ENCODE results near the gene TMEM176B. TPM values are rescaled to one million over a fixed set of nuclear protein-coding genes. Genes with fewer than 3 reads are reported as not detected.

The TMEM176B gene
- total RNA-seq, 2 experiments from 2014 or later, result 0.09 TPM; not detected in 1

DNA sequence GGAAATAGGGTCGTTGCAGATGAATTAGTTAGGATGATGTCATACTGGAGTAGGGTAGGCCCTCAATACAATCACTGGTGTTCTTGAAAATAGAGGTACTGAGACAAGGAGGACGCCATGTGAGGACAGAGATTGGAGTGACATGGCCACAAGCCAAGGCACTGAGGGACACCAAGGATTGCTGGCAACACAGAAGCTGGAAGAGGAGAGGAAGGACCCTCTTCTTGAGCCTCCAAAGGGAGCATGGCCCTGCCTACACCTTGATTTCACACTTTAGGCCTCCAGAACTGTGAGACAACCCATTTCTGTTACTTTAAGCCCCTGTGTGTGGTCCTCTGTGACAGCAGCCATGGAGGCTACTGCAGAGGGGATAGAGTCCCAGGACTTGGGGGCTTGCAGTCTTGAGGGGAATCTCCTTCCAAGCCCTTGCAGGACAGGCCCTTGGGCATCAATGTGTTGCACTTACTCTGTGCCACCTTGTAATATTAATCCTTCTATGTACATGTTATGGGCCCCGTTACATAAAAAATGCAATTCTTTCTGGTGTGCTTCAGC, 48.5 kb upstream of the TMEM176B start:
- intact Hi-C loops (cut with micrococcal nuclease; ENCODE audit: unreplicated experiment), result no loop called here
- no peaks in the 10 kb centered on the region for H3K79me2 ChIP-seq (ENCODE audit: insufficient read depth, low read depth, low read length)
- TF ChIP-seq, protein P1, sequence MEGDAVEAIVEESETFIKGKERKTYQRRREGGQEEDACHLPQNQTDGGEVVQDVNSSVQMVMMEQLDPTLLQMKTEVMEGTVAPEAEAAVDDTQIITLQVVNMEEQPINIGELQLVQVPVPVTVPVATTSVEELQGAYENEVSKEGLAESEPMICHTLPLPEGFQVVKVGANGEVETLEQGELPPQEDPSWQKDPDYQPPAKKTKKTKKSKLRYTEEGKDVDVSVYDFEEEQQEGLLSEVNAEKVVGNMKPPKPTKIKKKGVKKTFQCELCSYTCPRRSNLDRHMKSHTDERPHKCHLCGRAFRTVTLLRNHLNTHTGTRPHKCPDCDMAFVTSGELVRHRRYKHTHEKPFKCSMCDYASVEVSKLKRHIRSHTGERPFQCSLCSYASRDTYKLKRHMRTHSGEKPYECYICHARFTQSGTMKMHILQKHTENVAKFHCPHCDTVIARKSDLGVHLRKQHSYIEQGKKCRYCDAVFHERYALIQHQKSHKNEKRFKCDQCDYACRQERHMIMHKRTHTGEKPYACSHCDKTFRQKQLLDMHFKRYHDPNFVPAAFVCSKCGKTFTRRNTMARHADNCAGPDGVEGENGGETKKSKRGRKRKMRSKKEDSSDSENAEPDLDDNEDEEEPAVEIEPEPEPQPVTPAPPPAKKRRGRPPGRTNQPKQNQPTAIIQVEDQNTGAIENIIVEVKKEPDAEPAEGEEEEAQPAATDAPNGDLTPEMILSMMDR (conservative IDR thresholded peaks at IDR 0.05; ENCODE audit: low read length), result no peak
- TF ChIP-seq EZH2phosphoT487 (IDR thresholded peaks at IDR 0.05; ENCODE audit: borderline replicate concordance, low read depth, low read length), result no peak
- CTCF ChIA-PET (ENCODE audit: unreplicated experiment), result no interaction called here
- H3K36me3 ChIP-seq (ENCODE audit: insufficient read depth, low read length), result no peaks in the 10 kb centered on the region
- no TSS peak for BruUV-seq (replicated peaks)
- no peak overlapping the region for H3K27ac ChIP-seq (ENCODE audit: low read depth, low read length, poor library complexity, severe bottlenecking)
- H3K4me2 ChIP-seq (ENCODE audit: low read length), result no peak overlapping the region
- no peak overlapping the region for H3K4me3 ChIP-seq (ENCODE audit: low read depth, low read length, poor library complexity, severe bottlenecking)
- DNase-seq (ENCODE audit: low spot score), result no peak
- H3K9me3 ChIP-seq (ENCODE audit: low read length), result no peaks in the 10 kb centered on the region
- no peak overlapping the region for H2AFZ ChIP-seq (ENCODE audit: low read length)
- no peaks in the 10 kb centered on the region for H3K9me2 ChIP-seq (ENCODE audit: insufficient read depth, low read length)
- H3K4me1 ChIP-seq (ENCODE audit: insufficient read depth, low read length, poor library complexity, severe bottlenecking), result no peaks in the 10 kb centered on the region
- POLR2A ChIA-PET, result no interaction called here
- H4K20me1 ChIP-seq (ENCODE audit: insufficient read depth, low read length), result no peaks in the 10 kb centered on the region

DNA sequence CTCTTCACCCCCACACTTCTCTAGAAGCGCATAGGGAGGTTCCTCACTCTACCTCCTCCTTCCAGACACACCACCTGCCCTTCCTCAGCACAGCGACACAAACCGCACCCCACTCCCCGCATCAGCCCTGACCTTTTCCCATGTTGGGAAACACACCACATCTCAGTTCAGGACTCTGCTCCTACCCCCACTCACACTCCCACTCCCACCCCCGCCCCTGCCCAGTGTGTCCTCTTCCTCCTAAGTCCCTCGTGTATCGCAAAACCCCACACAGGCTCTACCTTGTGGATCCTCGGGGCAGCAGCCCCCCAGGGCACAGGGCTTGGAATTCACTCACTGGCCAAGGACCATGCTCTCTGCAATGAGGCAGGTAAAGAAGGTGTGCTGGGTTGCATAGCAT, 47.9 kb upstream of the TMEM176B start:
- no peak for TF ChIP-seq EZH2phosphoT487 (IDR thresholded peaks at IDR 0.05; ENCODE audit: borderline replicate concordance, low read depth, low read length)
- TF ChIP-seq, protein P1 (conservative IDR thresholded peaks at IDR 0.05; ENCODE audit: low read length), result no peak
- no peaks in the 10 kb centered on the region for H4K20me1 ChIP-seq (ENCODE audit: insufficient read depth, low read length)
- POLR2A ChIA-PET, result no interaction called here
- no peak overlapping the region for H3K27ac ChIP-seq (ENCODE audit: low read depth, low read length, poor library complexity, severe bottlenecking)
- H3K36me3 ChIP-seq (ENCODE audit: insufficient read depth, low read length), result no peaks in the 10 kb centered on the region
- H3K4me2 ChIP-seq (ENCODE audit: low read length), result no peak overlapping the region
- H2AFZ ChIP-seq (ENCODE audit: low read length), result no peak overlapping the region
- H3K79me2 ChIP-seq (ENCODE audit: insufficient read depth, low read depth, low read length), result no peaks in the 10 kb centered on the region
- no peaks in the 10 kb centered on the region for H3K9me2 ChIP-seq (ENCODE audit: insufficient read depth, low read length)
- DNase-seq (ENCODE audit: low spot score), result no peak
- no peaks in the 10 kb centered on the region for H3K4me1 ChIP-seq (ENCODE audit: insufficient read depth, low read length, poor library complexity, severe bottlenecking)
- H3K4me3 ChIP-seq (ENCODE audit: low read depth, low read length, poor library complexity, severe bottlenecking), result no peak overlapping the region
- no TSS peak for BruUV-seq (replicated peaks)
- CTCF ChIA-PET (ENCODE audit: unreplicated experiment), result no interaction called here
- no peaks in the 10 kb centered on the region for H3K9me3 ChIP-seq (ENCODE audit: low read length)
- intact Hi-C loops (cut with micrococcal nuclease; ENCODE audit: unreplicated experiment), result no loop called here

DNA sequence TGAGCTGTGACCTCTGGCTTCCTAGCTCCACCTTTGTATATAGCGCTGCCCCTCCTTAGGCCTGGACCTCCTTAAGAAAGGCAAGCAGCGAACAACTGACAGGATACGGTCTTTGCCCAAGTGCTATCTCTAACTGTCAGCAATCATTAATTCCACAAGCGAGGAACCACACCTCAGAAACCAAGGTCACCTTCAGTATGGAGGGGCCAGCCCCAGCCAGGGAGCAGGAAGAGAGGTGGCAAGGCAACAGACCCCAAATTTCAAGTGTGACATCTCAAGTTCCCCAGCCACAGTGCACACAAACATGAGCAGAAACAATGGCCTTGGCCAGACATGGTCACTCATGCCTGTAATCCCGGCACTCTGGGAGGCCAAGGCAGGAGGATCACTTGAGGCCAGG, 47.4 kb upstream of the TMEM176B start:
- BruUV-seq (replicated peaks), result no TSS peak
- POLR2A ChIA-PET, result no interaction called here

More for the DNA sequence above, 47.4 kb upstream of the TMEM176B start:
- Histone ChIP-seq H3K9me3 (ENCODE audit: low read length) (no peaks in the 10 kb centered on the region), H2AFZ (ENCODE audit: low read length) (no peak overlapping the region), H3K4me3 (ENCODE audit: low read depth, low read length, poor library complexity, severe bottlenecking) (no peak overlapping the region), H3K9me2 (ENCODE audit: insufficient read depth, low read length) (no peaks in the 10 kb centered on the region), H3K27ac (ENCODE audit: low read depth, low read length, poor library complexity, severe bottlenecking) (no peak overlapping the region), H3K36me3 (ENCODE audit: insufficient read depth, low read length) (no peaks in the 10 kb centered on the region), H3K4me2 (ENCODE audit: low read length) (no peak overlapping the region), H3K4me1 (ENCODE audit: insufficient read depth, low read length, poor library complexity, severe bottlenecking) (no peaks in the 10 kb centered on the region), H3K79me2 (ENCODE audit: insufficient read depth, low read depth, low read length) (no peaks in the 10 kb centered on the region), H4K20me1 (ENCODE audit: insufficient read depth, low read length) (no peaks in the 10 kb centered on the region)
- no peak for TF ChIP-seq EZH2phosphoT487 (IDR thresholded peaks at IDR 0.05; ENCODE audit: borderline replicate concordance, low read depth, low read length)
- TF ChIP-seq, protein P1 (conservative IDR thresholded peaks at IDR 0.05; ENCODE audit: low read length), result no peak
- CTCF ChIA-PET (ENCODE audit: unreplicated experiment), result no interaction called here
- intact Hi-C loops (cut with micrococcal nuclease; ENCODE audit: unreplicated experiment), result no loop called here
- DNase-seq (ENCODE audit: low spot score), result no peak

Data from OCI-LY7 (cell line).